SW480 (cell line): ENCODE measurements around the gene EHBP1L1.

Experiments
- DNase-seq: peaks from one replicate; pipeline ENCODE4 v3.0.0-alpha.2; 2016; ENCODE audit warnings: low spot score

EHBP1L1 gene

GRCh38 chr11:65595131-65595530, 19.3 kb downstream of the EHBP1L1 start:
- DNase-seq: no peak

- DNase-seq: no peak
Observed at GRCh38 chr11:65595543-65596281, 19.9 kb downstream of the EHBP1L1 start, which contains the start of gene KCNK7. KCNK7 (minus strand) TSS chr11:65595800; CDS start chr11:65595772, 28 bp downstream.

GRCh38 chr11:65596520-65596919, 20.7 kb downstream of the EHBP1L1 start:
- DNase-seq: no peak

DNA sequence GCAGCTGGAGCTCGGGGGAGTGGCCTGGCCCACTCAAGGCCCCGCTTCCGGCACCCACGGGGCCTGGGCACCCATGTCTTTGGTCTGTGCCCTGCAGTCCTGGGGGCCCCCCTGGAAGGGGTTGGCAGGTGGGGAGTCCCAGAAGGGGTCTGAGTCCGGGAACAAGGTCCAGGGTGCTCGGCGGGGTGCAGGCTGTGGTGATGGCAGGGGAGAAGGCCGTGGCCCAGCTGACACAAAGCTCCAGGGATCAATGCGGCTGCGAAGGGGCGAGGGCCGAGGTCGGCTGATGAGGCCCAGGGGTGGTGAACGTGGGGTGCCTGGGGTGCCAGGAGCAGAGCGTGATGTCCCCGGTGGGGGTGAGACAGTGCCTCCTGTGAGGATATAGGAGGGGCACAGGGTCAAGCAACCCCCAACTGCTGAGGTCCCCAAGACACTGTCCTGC, 22.4 kb downstream of the EHBP1L1 start:
- no peak for DNase-seq

GRCh38 chr11:65599216-65599954, 23.5 kb downstream of the EHBP1L1 start:
- no peak for DNase-seq

- no peak for DNase-seq
Observed at GRCh38 chr11:65599955-65600246, 24.0 kb downstream of the EHBP1L1 start.

DNA sequence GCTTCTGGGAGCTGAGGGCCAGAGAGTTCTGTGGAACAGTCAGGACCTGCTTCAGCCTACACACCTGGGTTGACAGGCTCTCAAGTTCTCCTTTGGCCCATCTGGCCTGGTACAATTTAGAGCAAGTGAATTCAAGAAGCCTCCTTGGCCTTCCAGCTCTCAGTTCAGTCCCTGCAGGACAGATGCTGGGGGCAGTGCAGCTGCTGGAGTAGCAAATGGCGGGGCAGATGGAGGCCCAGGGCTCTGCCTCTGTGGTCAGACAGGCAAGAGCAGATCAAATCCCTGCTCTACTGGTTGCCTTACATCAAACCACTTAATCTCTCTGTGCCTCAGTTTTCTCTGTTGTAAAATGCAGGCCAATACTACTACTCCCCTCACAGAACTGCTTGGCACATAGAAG, 28.4 kb downstream of the EHBP1L1 start:
- DNase-seq: no peak

DNA sequence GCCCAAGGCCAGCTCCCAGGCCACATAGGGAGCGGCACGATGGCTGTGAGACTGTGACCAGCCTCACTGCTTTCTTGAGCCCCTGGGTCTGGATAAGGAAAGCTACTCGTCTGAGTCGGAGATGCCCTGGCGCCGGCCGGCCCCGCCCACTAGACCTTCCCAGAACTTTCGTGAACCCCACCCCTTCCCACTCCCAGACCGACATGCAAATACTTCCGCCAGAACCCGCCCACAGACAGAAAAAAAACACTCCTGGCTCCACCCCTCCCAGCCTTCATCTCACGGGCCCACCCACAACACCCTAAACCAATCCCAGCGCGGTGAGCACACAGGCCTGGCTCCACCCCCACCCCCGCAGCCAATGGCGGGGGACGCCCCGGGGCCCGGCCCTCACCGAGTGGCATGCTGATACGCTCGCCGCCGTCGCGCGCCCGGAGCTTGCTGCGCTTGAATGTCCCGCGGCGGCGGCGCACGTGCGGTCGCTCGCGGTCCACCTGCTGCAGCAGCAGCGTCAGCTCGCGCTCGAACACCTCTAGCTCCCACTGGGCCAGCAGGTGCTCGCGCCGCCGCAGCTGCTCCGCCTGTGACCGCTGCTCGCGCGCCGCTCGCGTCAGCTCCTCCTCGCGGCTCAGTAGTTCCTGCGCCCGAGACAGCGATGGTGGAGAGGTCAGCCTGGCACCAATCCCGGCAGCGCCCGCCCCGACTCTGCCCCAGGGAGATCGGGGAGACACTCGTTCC, 31.2 kb downstream of the EHBP1L1 start:
- DNase-seq: peak; percentile 98

- DNase-seq: no peak
Observed at GRCh38 chr11:65607614-65608426, 32.0 kb downstream of the EHBP1L1 start.

- no peak for DNase-seq
Observed at GRCh38 chr11:65609229-65609628, 33.4 kb downstream of the EHBP1L1 start.

DNA sequence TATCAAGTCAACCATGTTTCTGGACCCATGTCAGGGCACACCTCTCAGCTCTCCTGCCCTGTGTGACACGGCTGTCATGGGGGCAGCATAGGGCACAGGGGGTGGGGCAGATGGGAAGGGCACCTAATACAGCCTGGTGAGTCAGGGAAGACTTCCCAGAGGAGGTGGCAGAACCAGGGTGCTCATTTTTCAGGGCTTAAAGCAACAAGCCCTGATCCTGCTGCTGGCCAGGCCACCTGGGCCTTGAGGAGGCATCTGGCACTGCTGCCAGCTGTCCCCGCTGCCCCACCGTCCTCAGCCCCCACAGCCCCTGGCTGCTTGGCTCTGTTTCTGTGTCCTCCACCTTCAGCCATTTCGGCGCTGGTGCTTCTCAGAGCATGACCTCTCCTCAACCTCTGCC, 33.8 kb downstream of the EHBP1L1 start:
- no peak for DNase-seq

DNA sequence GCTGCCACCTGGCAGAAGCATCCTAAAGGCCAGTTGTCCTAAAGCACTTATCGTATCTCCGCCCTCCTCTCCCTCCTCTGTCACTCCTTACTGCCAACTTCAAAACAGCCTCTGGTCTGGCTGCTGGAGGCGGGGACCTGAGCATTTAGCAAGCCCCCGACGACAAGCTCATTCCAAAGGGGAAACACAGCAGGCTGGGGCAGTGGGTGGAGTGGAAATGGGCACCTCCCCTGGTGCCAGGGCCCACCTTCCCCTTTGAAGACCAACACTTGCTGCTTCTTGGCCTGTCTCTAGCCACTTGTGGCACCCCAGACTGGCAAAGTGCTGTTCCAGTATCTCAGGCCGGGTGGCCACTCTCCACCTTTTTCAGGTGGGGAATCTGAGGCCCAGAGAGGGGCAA, 34.6 kb downstream of the EHBP1L1 start:
- DNase-seq: no peak

DNA sequence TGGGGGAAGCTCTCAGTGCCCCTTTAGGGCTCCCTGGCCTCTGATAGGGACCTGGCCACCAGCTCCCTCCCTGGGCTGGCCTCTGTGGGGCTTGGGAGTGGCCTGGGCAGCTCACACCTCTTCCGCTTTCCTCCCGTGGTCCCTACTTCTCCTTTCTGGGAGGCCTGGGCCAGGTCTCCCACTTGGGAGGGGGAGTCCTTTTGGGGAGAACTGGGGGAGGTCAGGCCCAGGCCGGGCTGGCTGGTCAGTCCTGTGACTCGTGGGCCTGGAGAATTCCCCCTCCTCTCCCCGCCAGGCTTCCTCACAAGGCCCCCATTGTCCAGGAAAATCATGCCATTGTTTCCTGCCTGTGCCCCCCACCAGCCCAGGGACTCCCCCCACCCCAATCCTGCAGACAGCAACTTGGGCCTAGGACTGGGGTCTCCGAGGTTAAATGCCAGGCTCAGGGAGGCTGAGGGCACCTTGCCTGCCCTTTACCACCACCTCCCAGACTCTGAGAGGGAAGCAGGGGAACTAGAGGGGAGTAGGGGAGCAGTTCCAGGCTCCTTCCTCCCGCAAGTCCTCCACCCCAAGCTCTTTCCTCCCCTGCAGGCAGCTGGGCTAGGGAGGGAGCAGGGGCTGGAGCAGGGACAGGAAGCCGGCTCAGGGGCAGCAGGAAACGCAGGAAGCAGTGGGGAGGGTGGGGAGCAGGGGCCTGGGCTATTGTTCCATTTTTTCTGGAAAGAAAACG, 35.3 kb downstream of the EHBP1L1 start:
- DNase-seq: no peak

DNA sequence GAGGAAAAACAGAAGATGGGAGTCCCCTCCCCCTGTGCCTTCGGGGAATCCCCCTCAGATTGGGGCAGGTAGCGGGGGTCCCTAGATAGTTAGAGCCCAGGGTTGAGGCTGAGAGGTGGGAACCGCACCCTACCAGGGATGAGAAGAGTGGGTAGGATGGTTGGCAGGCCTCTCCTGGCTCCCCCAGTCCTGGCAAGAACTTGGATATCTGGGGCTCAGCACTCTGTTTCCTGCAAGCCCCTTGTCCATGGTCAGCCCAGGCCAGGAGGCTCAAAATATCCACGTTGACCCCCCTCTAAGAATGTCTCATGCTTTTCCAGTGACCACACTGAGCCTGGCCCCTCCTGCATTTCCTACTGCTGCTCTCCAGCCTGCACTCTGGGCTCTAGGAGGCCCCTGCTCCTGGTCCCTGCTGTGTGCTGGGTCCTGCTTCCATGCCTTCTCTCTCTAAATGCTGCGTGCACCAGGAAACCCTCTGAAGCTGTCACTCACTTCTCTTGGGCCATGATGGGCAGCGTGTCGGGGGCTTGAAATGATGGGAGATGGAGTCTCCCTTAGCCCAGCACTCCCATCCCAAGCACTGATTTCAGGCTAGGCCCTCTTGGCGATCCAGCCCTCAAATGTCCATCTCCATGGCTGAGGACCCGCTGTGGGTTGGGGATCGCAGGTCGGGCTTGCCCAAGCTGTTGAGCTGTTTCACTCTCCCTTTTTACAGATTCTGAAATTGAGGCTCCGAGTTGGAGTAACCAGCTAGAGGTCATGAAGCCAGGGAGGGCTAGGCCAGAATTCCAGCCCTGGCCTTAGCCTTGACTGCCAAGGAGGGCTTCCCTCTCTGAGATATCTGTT, 36.1 kb downstream of the EHBP1L1 start:
- DNase-seq: no peak

GRCh38 chr11:65612691-65613090, 36.8 kb downstream of the EHBP1L1 start:
- DNase-seq: no peak

DNA sequence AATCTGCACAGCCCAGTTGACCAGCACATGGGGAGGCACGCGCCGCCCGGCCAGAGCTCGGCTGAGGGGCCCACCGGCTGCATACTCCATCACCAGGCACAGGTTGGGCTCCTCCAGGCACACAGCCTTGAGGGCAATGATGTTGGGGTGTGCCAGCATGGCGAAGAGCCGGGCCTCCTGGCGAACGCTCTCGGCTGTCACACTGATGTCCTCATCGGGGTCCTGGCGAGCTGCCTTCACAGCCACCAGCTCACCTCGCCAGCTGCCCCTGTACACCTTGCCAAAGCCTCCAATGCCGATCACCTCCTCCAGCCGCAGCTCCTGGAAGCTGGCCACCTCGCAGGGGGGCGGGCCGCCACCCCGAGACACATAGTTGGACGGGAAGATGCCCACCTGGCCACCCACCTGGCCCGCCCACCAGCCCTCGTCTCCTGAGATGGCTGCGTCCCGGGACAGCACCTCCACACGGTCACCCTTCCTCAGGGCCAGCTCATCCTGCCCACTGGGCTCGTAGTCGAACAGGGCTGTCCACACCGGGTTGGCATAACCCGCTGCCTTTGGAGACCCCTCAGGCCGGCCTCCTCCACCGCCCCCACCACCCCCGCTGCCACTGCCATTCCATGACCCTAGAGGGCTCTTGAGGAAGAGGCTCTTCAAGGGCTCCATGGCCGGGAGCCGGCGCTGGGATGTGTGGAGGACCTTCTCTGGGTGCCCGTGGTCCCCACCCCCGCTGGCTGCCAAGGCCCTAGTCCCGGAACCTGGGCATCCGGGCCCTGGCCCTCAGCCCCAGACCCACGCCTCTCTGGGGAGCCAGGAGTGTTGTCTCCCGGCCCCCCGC, 37.5 kb downstream of the EHBP1L1 start:
- no peak for DNase-seq

DNA sequence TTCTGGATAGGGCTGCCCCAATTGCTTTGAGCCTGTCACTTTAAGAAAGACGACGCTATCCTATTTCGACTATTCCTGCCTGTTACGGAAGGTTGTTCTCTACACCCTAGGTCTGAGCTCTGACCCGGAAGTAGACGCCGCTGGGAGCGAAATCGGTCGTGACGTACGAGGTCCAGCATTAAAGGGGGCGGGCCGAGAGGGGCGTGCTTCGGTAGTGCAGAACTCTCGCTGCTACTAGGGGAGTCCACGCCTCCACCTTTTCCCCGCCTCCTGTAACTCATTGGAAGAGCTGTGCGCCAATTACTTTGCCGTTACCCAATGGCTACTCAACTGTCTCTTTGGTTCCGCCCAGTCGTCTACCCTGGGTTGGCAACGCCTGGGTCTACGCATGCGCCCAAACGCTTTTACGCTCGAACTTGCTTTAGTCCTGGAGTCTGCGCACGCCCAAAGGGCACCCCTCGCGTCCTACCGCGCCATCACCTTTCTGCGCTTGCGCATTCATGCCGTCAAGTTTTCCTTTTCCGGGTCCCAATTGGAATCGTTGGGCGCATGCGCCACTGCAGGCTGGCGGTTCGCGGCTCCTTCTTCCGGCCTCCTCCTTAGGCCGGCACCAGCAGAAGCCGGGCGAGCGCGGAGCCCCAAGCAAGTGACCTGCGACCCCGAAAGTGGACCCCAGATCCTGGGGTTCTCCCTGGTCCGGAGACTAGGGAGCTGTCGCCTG, 39.5 kb downstream of the EHBP1L1 start, which contains the start of gene PCNX3:
TSS of gene PCNX3 (plus strand) at position 548 of the 721 bp plus-strand sequence. CDS start 536 bp downstream, outside the sequence.
- peak; percentile 100 for DNase-seq

DNA sequence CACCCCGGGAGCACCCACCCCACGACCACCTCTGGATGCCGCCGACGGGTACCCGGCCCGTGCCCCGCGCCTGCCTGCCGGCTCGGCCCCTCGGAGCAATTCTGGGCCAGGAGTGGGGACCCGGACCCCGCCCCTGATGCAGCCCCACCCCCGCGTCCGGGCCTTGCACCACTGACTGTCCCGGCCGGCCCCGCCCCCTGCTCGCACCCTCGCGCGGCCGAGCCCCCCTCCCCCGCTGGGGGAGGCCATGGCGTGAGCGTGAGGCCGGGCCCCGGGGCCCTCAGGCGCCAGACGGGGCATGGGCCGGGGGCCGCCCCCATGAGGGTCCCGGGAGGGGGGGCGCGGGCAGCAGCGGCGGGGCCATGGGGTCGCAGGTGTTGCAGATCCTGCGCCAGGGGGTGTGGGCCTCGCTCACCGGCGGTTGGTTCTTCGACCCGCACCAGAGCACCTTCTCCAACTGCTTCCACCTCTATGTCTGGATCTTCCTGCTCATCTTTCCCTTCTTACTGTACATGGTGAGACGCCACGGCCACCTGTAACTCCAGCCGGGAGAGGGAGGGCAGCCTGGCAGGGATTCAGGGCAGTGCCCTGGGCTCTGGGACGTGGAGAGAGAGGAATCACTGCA, 40.2 kb downstream of the EHBP1L1 start:
- DNase-seq: no peak
